Epithelial cell of esophagus (primary cell): ENCODE results near the gene HOXB5.

ENCODE experiments used
- DNase-seq: peaks from one replicate; pipeline ENCODE4 v3.0.0; 2010; ENCODE audit warnings: low read depth
- H3K4me3 ChIP-seq: 2 replicates; pipeline ENCODE4 v1.5.1; 2011; ENCODE audit warnings: mild to moderate bottlenecking, low read length, control low read depth
- TF ChIP-seq, protein P1 (sequence below): IDR thresholded peaks from 2 replicates; pipeline ENCODE4 v1.5.1; 2011; ENCODE audit warnings: low read depth, mild to moderate bottlenecking, low read length, control low read depth, inconsistent platforms; ENCODE audit not compliant: insufficient read depth; ENCODE audit errors: missing control alignments

Gene HOXB5

DNA sequence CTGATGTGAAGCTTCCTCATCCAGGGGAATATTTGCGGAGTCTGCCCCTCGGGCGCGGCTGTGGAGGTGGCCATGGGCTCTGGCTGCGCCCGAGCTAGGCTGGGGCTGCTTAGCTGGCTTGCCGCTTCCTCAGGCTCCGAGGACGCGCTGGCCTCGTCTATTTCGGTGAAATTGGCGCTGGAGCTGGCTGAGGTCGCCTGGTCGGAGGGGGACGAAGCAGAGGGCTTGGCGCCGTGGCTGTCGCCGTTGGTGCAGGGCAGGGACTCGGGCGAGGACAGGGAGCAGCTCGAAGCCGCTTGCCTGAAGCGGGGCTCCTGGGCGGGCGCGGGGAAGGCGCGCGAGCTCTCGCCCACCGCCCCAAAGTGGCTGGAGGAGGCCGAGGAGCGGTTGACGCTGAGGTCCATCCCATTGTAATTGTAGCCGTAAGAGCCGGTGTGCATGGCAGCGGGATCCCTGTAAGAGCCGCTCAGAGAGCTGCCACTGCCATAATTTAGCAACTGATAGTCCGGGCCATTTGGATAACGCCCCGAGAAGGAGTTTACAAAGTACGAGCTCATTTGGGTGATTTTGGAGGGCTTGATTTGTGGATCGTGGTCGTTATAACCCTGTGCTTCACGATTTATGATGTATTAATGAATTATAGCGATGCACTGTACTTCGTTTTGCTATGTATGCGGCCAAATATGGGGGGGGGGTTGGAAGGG, at the start of gene HOXB5:
Gene HOXB5, minus strand, starts transcription at position 654 of the 704 bp plus-strand sequence. Its CDS starts 97 bp downstream, at position 557.
- no peak for DNase-seq
- no peak within 1 kb of the TSS for H3K4me3 ChIP-seq
- TF ChIP-seq, protein P1, sequence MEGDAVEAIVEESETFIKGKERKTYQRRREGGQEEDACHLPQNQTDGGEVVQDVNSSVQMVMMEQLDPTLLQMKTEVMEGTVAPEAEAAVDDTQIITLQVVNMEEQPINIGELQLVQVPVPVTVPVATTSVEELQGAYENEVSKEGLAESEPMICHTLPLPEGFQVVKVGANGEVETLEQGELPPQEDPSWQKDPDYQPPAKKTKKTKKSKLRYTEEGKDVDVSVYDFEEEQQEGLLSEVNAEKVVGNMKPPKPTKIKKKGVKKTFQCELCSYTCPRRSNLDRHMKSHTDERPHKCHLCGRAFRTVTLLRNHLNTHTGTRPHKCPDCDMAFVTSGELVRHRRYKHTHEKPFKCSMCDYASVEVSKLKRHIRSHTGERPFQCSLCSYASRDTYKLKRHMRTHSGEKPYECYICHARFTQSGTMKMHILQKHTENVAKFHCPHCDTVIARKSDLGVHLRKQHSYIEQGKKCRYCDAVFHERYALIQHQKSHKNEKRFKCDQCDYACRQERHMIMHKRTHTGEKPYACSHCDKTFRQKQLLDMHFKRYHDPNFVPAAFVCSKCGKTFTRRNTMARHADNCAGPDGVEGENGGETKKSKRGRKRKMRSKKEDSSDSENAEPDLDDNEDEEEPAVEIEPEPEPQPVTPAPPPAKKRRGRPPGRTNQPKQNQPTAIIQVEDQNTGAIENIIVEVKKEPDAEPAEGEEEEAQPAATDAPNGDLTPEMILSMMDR: no peak

DNA sequence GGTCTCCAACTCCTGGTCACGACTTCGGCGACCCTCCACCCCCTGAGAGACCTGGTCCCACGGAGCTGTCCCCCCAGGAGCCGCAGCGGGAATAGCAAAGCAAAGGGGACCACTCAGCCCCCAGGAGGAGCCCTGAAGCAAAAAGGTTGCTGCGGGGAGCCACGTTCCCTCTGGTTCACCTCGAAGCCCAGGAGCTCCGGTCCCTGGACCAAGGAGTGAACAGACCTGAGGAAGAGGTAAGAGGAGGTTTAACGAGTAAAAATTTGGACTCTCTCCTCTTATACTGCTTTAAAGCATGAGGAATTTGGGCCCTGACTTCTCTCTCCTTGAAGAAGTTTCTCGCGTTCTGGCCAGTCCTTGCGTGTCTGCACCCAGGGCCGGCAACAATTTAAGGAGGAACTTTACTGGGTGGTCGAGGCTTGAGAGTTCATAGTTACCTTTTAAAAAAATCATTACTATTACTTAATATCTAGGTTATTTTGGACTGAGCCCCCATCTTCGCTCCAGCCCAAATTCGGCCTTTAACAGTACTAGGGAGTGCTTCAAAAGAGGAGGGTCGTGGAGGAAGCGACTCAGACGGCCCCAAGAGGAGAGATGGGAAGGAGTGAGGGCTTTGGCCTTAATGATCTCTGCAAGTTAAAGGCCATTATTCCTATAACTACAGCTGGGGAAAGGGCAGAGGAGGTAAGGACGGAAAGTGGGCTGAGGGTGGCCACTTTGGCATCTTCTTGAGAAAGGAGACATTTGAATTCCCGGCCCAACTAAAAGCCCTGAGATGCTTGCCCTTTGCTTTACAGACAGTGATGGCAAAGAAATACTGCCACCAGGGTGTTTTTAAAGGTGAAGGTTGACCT, 49.5 kb upstream of the HOXB5 start:
- H3K4me3 ChIP-seq: no peak overlapping the region
- TF ChIP-seq, protein P1: no peak

DNA sequence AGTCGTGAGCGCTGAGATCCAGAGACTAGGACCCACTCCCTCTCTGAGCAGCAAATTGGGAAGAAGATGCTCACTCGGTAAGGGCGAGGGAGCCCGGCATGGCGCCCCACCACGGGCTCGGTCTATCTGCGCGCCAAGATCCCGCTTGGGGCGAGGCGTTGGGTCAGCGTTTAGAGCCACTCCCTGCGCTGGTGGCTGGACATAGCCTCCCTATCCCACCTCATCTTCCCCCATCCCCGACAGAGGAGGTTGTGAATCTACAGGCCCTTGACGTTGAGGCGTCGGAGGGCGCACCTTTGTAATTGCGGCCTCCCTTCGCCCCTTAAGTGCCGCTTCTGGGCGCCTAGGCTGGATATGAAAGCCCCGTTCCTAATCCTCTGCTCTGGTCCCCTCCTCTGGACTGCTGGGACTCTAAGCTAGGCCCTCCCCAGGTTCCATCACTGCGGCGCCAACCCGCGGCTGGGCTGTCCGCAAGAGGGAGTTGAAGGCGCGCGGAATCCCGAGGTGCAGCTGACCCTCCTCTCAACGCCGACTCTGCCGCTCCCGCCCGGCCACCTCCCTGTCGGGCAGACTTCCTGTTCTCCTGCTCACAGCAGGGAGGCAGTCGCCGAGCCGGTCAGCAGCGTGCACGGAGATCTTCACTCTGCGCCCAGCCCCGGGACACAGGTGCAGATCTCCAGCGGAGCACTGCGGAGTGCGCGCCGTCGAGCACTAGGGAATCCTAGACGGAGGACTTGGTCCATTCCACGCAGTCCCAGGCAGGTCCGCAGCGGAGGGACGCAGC, 48.7 kb upstream of the HOXB5 start:
- no peak overlapping the region for H3K4me3 ChIP-seq
- DNase-seq: no peak
- TF ChIP-seq, protein P1: no peak

More for the DNA sequence above, 49.5 kb upstream of the HOXB5 start:
- no peak for DNase-seq

DNA sequence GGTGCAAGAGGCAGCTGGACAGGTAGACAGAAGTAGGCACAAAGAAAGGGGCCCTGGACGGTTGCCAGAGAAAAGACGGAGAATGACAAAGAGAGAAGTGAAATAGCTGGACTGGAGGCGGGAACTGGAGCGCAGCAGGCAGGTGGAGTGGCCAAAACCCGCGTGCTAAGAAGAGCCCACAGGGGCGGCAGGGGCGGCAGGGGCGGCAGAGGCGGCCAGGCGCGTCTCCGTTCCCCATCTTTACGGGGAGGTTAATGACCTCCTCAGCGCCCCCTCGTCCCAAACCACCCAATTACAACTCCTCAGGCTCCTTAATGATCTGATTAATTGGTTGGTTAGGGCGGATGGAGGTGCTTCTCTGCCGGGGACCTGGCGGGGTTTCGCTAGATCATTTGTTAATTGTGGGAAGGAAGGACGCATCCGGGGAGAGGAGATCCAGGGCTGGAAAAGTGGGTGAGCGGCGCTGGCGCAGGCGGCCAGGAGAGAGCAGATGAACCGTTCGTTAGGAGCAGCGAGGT, 48.0 kb upstream of the HOXB5 start:
- H3K4me3 ChIP-seq: no peak overlapping the region
- no peak for DNase-seq
- TF ChIP-seq, protein P1: no peak

DNA sequence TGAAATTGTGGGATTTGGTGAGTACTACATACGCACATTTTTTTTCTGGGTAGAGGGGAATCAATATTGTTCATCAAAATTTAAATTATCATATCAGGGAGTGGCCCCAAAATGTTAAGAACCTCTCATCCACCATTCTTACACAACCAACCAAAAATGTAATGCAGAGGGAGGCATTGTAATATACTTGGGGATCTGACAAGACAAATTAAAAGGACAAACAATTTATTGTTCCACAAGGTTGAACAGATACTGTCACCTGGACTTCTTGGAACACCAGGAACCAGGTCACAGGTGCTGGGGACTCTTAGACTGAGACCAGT, 47.2 kb upstream of the HOXB5 start:
- TF ChIP-seq, protein P1: no peak
- no peak for DNase-seq
- no peak overlapping the region for H3K4me3 ChIP-seq

DNA sequence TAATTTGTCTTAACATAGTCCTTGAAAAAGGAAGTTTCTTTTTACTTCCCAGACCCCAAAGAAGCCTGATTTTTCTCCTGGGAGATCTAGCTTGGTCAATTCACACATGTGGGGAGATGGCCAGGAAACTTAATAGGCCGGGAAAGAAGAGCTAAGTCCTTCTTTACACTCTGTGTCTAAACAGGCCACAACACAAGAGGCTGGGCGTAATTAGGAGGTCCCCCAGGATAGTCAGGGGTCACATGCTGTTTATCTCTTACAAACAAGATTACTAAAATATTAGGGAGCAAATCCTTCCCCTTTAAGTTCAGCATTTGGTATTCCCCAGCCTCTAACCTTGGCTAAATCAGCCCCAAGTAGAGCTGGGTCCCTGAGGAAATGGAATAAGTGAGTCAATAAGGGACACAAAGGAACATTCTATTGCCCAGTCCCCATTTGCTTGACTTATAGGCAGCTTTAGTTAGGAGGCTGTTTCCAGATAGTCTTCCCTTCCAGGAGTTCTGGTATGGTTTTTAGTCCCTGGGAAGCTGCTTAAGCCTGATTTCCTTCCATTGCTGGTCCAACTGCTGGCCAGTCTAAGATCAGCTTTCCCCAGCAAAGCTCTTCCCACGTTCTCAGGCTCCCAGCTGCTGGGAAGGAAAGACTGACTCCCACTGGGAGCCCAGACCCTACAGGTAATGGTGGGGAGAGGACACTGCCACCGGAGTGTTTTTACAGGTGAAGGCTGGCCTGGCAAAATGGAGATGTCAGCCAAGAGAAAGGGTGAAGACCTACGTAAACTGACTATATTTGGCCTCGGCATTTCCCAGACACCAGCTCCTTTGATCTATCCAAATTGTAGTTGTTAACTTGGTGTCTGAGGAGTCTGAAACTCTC, 46.6 kb upstream of the HOXB5 start:
- no peak for DNase-seq
- H3K4me3 ChIP-seq: no peak overlapping the region
- TF ChIP-seq, protein P1: no peak
